HG03571 (cell line): Measurements from ENCODE around the gene TNFRSF14.

ENCODE experiments used
- ATAC-seq: cut with Tn5 transposase; IDR thresholded peaks from one replicate; pipeline ENCODE4 v1.9.1; 2021; ENCODE audit not compliant: unreplicated experiment

TNFRSF14 gene

GRCh38 chr1:2597441-2598328 lies 41.5 kb downstream of the TNFRSF14 start:
- ATAC-seq = no peak

GRCh38 chr1:2598329-2598931 lies 42.3 kb downstream of the TNFRSF14 start:
- no peak for ATAC-seq

- no peak for ATAC-seq
Measured at GRCh38 chr1:2601721-2602303, 45.6 kb downstream of the TNFRSF14 start.

- ATAC-seq = no peak
Measured at GRCh38 chr1:2602311-2602835, 46.2 kb downstream of the TNFRSF14 start.

GRCh38 chr1:2602866-2603520 lies 46.8 kb downstream of the TNFRSF14 start:
- ATAC-seq = no peak

- ATAC-seq = no peak
Measured at GRCh38 chr1:2603521-2604155, 47.5 kb downstream of the TNFRSF14 start.

GRCh38 chr1:2604156-2604843 lies 48.1 kb downstream of the TNFRSF14 start:
- no peak for ATAC-seq

- ATAC-seq = no peak
Measured at GRCh38 chr1:2604844-2605508, 48.8 kb downstream of the TNFRSF14 start.

- no peak for ATAC-seq
Measured at GRCh38 chr1:2605509-2606395, 49.6 kb downstream of the TNFRSF14 start.

- ATAC-seq = no peak
Measured at GRCh38 chr1:2606396-2606880, 50.3 kb downstream of the TNFRSF14 start.

GRCh38 chr1:2606881-2607621 lies 50.9 kb downstream of the TNFRSF14 start:
- ATAC-seq = no peak

GRCh38 chr1:2607641-2608091 lies 51.5 kb downstream of the TNFRSF14 start:
- no peak for ATAC-seq

GRCh38 chr1:2609319-2610035 lies 53.3 kb downstream of the TNFRSF14 start:
- no peak for ATAC-seq

GRCh38 chr1:2610036-2610959 lies 54.1 kb downstream of the TNFRSF14 start:
- ATAC-seq = no peak

- ATAC-seq = no peak
Measured at GRCh38 chr1:2611031-2611501, 54.9 kb downstream of the TNFRSF14 start.
